ENCODE measurements around the gene TOGARAM2.

TOGARAM2 gene

GRCh38 chr2:29024882-29025430 lies 43.9 kb downstream of the TOGARAM2 start:
- DNase-seq = no peak

GRCh38 chr2:29025711-29026110 lies 44.6 kb downstream of the TOGARAM2 start:
- no peak for DNase-seq

- DNase-seq = no peak
These were observed 49.9 kb downstream of the TOGARAM2 start for GRCh38 chr2:29031046-29031445.

GRCh38 chr2:29032189-29032588 lies 51.1 kb downstream of the TOGARAM2 start:
- no peak for DNase-seq

- DNase-seq = no peak
These were observed 52.1 kb downstream of the TOGARAM2 start for GRCh38 chr2:29033172-29033571.

GRCh38 chr2:29033656-29034055 lies 52.6 kb downstream of the TOGARAM2 start:
- DNase-seq = no peak

GRCh38 chr2:29035016-29035745 lies 54.1 kb downstream of the TOGARAM2 start:
- no peak for DNase-seq

GRCh38 chr2:29039718-29040480 lies 58.8 kb downstream of the TOGARAM2 start:
- DNase-seq = no peak

- DNase-seq = no peak
These were observed 59.5 kb downstream of the TOGARAM2 start for GRCh38 chr2:29040552-29040951.

- DNase-seq = no peak
These were observed 60.1 kb downstream of the TOGARAM2 start for GRCh38 chr2:29041161-29041660.

GRCh38 chr2:29042561-29043075 lies 61.5 kb downstream of the TOGARAM2 start:
- no peak for DNase-seq

- no peak for DNase-seq
These were observed 63.4 kb downstream of the TOGARAM2 start for GRCh38 chr2:29044459-29044858.

- no peak for DNase-seq
These were observed 65.2 kb downstream of the TOGARAM2 start for GRCh38 chr2:29046321-29046720.

- DNase-seq = no peak
These were observed 66.2 kb downstream of the TOGARAM2 start for GRCh38 chr2:29047083-29047845.

- no peak for DNase-seq
These were observed 69.5 kb downstream of the TOGARAM2 start for GRCh38 chr2:29050591-29050990.

- no peak for DNase-seq
These were observed 70.6 kb downstream of the TOGARAM2 start for GRCh38 chr2:29051730-29052129.

- DNase-seq = no peak
These were observed 71.7 kb downstream of the TOGARAM2 start for GRCh38 chr2:29052807-29053206.

- no peak for DNase-seq
These were observed 72.1 kb downstream of the TOGARAM2 start for GRCh38 chr2:29053223-29053622.

- no peak for DNase-seq
These were observed 72.7 kb downstream of the TOGARAM2 start for GRCh38 chr2:29053670-29054400.

- DNase-seq = no peak
These were observed 73.3 kb downstream of the TOGARAM2 start for GRCh38 chr2:29054430-29054829.

- no peak for DNase-seq
These were observed 74.5 kb downstream of the TOGARAM2 start for GRCh38 chr2:29055601-29056000.

GRCh38 chr2:29056452-29056851 lies 75.4 kb downstream of the TOGARAM2 start:
- DNase-seq = no peak
